ENCODE data around the gene LNPK. TPM values are rescaled to one million over a fixed set of nuclear protein-coding genes. Genes with fewer than 3 reads are reported as not detected.

LNPK gene
- total and polyA plus RNA-seq, 2 experiments from 2014 or later = 5.4 to 8.1 TPM

DNA sequence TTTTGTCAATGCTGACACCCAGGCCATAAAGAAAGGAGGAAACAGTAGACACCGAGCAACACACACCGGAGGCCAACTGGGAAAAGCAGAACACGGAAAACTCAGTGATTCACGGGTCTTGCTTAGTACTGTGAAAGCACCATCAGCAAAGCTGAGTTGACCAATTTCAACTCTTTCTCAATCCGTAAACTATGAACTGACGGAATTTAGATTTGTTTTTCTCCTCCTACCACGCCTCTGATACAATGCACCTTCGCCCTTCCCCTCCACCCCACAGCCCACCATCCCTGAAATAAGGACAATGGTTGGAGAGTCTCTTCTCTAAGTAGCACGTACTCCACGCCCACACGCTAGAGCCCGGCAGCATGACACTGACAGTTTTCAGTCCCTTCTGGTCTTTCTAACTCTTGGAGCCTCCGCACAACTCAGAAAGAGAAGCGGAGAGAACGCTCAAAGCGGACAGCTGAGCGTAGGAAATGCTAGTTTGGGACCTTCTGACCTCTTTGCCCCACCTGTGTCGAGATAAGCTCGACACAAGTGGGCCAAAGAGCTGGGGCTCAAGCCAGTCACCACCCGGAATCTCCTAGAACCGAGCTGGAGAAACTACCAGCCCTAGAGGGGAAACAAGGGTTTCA, 669 bp downstream of the LNPK start (continued):
- TF ChIP-seq, protein P1, sequence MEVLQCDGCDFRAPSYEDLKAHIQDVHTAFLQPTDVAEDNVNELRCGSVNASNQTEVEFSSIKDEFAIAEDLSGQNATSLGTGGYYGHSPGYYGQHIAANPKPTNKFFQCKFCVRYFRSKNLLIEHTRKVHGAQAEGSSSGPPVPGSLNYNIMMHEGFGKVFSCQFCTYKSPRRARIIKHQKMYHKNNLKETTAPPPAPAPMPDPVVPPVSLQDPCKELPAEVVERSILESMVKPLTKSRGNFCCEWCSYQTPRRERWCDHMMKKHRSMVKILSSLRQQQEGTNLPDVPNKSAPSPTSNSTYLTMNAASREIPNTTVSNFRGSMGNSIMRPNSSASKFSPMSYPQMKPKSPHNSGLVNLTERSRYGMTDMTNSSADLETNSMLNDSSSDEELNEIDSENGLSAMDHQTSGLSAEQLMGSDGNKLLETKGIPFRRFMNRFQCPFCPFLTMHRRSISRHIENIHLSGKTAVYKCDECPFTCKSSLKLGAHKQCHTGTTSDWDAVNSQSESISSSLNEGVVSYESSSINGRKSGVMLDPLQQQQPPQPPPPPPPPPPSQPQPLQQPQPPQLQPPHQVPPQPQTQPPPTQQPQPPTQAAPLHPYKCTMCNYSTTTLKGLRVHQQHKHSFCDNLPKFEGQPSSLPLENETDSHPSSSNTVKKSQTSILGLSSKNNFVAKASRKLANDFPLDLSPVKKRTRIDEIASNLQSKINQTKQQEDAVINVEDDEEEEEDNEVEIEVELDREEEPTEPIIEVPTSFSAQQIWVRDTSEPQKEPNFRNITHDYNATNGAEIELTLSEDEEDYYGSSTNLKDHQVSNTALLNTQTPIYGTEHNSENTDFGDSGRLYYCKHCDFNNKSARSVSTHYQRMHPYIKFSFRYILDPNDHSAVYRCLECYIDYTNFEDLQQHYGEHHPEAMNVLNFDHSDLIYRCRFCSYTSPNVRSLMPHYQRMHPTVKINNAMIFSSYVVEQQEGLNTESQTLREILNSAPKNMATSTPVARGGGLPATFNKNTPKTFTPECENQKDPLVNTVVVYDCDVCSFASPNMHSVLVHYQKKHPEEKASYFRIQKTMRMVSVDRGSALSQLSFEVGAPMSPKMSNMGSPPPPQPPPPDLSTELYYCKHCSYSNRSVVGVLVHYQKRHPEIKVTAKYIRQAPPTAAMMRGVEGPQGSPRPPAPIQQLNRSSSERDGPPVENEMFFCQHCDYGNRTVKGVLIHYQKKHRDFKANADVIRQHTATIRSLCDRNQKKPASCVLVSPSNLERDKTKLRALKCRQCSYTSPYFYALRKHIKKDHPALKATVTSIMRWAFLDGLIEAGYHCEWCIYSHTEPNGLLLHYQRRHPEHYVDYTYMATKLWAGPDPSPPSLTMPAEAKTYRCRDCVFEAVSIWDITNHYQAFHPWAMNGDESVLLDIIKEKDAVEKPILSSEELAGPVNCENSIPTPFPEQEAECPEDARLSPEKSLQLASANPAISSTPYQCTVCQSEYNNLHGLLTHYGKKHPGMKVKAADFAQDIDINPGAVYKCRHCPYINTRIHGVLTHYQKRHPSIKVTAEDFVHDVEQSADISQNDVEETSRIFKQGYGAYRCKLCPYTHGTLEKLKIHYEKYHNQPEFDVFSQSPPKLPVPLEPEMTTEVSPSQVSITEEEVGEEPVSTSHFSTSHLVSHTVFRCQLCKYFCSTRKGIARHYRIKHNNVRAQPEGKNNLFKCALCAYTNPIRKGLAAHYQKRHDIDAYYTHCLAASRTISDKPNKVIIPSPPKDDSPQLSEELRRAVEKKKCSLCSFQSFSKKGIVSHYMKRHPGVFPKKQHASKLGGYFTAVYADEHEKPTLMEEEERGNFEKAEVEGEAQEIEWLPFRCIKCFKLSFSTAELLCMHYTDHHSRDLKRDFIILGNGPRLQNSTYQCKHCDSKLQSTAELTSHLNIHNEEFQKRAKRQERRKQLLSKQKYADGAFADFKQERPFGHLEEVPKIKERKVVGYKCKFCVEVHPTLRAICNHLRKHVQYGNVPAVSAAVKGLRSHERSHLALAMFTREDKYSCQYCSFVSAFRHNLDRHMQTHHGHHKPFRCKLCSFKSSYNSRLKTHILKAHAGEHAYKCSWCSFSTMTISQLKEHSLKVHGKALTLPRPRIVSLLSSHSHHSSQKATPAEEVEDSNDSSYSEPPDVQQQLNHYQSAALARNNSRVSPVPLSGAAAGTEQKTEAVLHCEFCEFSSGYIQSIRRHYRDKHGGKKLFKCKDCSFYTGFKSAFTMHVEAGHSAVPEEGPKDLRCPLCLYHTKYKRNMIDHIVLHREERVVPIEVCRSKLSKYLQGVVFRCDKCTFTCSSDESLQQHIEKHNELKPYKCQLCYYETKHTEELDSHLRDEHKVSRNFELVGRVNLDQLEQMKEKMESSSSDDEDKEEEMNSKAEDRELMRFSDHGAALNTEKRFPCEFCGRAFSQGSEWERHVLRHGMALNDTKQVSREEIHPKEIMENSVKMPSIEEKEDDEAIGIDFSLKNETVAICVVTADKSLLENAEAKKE (CRISPR knock-in tag; IDR thresholded peaks at IDR 0.05) = no peak
- TF ChIP-seq EZH2phosphoT487 (IDR thresholded peaks at IDR 0.05; ENCODE audit: unreplicated experiment) (no peak), POLR2AphosphoS5 (IDR thresholded peaks at IDR 0.05; ENCODE audit: low read depth) (no peak)

DNA sequence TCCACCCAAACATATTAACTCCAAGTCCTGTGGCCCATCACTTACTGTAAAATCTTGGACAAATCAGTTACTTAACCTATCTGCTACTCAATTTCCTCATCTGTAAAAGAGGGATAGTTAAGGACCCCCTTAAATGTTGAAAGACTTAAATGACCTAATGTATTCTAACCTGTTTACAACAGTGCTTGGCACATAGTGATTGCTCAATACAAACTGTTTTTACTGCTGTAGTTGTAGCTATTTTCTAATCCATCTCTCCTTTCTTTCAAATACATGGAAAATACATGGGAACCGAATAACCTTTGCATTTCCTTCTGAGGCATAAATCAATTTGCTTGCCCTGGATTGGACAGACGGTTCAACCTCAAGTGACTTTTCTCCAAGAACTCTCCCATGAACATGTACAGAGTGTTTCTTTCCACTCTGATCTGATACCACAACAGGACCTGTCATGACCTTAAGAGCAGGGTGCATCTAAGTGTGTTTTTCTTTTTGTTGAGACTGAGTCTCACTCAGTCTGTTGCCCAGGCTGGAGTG, 2.7 kb downstream of the LNPK start:
- no peak overlapping the region for H3K27ac Mint-ChIP-seq
- Histone ChIP-seq H2AFZ (no peak overlapping the region), H3K9me2 (ENCODE audit: insufficient read depth) (no peaks in the 10 kb centered on the region), H3K36me3 (ENCODE audit: insufficient read depth) (no peaks in the 10 kb centered on the region), H3K4me3 (no peak overlapping the region), H3K27ac (ENCODE audit: low read depth) (no peak overlapping the region), H3K27me3 (ENCODE audit: insufficient read depth) (peaks cover 31% of the 10 kb centered on the region), H3K79me2 (replicated peaks; ENCODE audit: insufficient read depth) (peaks cover 29% of the 10 kb centered on the region), H3K4me1 (ENCODE audit: insufficient read depth) (peaks cover 10% of the 10 kb centered on the region), H3K4me2 (no peak overlapping the region), H4K20me1 (replicated peaks; ENCODE audit: insufficient read depth) (peaks cover 4% of the 10 kb centered on the region; the same call in 1 of the 2 replicates), H3F3A (replicated peaks; ENCODE audit: low read depth) (no peaks in the 10 kb centered on the region; the same call in 1 of the 2 replicates)
- H3K4me1 Mint-ChIP-seq = peaks cover 9% of the 10 kb centered on the region; the same call in 2 of the 3 replicates
- DNase-seq (ENCODE audit: low spot score) (no peak), ATAC-seq (no peak)
- H3K36me3 Mint-ChIP-seq (ENCODE audit: low read depth) = no peaks in the 10 kb centered on the region
- no peaks in the 10 kb centered on the region for H3K9me3 Mint-ChIP-seq
- H3K27me3 Mint-ChIP-seq (ENCODE audit: insufficient read depth, low read depth, poor library complexity) = no peaks in the 10 kb centered on the region
- no peak overlapping the region for H3K4me3 Mint-ChIP-seq
- TF ChIP-seq, protein P2, sequence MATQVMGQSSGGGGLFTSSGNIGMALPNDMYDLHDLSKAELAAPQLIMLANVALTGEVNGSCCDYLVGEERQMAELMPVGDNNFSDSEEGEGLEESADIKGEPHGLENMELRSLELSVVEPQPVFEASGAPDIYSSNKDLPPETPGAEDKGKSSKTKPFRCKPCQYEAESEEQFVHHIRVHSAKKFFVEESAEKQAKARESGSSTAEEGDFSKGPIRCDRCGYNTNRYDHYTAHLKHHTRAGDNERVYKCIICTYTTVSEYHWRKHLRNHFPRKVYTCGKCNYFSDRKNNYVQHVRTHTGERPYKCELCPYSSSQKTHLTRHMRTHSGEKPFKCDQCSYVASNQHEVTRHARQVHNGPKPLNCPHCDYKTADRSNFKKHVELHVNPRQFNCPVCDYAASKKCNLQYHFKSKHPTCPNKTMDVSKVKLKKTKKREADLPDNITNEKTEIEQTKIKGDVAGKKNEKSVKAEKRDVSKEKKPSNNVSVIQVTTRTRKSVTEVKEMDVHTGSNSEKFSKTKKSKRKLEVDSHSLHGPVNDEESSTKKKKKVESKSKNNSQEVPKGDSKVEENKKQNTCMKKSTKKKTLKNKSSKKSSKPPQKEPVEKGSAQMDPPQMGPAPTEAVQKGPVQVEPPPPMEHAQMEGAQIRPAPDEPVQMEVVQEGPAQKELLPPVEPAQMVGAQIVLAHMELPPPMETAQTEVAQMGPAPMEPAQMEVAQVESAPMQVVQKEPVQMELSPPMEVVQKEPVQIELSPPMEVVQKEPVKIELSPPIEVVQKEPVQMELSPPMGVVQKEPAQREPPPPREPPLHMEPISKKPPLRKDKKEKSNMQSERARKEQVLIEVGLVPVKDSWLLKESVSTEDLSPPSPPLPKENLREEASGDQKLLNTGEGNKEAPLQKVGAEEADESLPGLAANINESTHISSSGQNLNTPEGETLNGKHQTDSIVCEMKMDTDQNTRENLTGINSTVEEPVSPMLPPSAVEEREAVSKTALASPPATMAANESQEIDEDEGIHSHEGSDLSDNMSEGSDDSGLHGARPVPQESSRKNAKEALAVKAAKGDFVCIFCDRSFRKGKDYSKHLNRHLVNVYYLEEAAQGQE (IDR thresholded peaks at IDR 0.05; ENCODE audit: unreplicated experiment) = no peak
- TF ChIP-seq NANOG (IDR thresholded peaks at IDR 0.05; ENCODE audit: borderline replicate concordance) (no peak), POLR2AphosphoS5 (IDR thresholded peaks at IDR 0.05; ENCODE audit: low read depth) (no peak), EZH2 (IDR thresholded peaks at IDR 0.05; ENCODE audit: low read depth, unreplicated experiment) (no peak), STAT1 (IDR thresholded peaks at IDR 0.05; ENCODE audit: unreplicated experiment) (no peak), ZNF114 (CRISPR knock-in tag; IDR thresholded peaks at IDR 0.05) (no peak), EZH2phosphoT487 (IDR thresholded peaks at IDR 0.05; ENCODE audit: unreplicated experiment) (no peak), CREB1 (CRISPR knock-in tag; IDR thresholded peaks at IDR 0.05; ENCODE audit: low read depth) (no peak), ZNF331 (CRISPR knock-in tag; IDR thresholded peaks at IDR 0.05; ENCODE audit: low read depth) (no peak)
- TF ChIP-seq, protein P3, sequence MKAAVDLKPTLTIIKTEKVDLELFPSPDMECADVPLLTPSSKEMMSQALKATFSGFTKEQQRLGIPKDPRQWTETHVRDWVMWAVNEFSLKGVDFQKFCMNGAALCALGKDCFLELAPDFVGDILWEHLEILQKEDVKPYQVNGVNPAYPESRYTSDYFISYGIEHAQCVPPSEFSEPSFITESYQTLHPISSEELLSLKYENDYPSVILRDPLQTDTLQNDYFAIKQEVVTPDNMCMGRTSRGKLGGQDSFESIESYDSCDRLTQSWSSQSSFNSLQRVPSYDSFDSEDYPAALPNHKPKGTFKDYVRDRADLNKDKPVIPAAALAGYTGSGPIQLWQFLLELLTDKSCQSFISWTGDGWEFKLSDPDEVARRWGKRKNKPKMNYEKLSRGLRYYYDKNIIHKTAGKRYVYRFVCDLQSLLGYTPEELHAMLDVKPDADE (IDR thresholded peaks at IDR 0.05) = no peak
- TF ChIP-seq, protein P4, sequence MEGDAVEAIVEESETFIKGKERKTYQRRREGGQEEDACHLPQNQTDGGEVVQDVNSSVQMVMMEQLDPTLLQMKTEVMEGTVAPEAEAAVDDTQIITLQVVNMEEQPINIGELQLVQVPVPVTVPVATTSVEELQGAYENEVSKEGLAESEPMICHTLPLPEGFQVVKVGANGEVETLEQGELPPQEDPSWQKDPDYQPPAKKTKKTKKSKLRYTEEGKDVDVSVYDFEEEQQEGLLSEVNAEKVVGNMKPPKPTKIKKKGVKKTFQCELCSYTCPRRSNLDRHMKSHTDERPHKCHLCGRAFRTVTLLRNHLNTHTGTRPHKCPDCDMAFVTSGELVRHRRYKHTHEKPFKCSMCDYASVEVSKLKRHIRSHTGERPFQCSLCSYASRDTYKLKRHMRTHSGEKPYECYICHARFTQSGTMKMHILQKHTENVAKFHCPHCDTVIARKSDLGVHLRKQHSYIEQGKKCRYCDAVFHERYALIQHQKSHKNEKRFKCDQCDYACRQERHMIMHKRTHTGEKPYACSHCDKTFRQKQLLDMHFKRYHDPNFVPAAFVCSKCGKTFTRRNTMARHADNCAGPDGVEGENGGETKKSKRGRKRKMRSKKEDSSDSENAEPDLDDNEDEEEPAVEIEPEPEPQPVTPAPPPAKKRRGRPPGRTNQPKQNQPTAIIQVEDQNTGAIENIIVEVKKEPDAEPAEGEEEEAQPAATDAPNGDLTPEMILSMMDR (conservative IDR thresholded peaks at IDR 0.05; ENCODE audit: low read depth in 2 of 2) = no peak
